Calu3 (cell line): ENCODE measurements around the gene PODXL2. TPM values are rescaled to one million over a fixed set of nuclear protein-coding genes. Genes with fewer than 3 reads are reported as not detected.

ENCODE experiments used
- BruUV-seq: library from RNA; stranded (reverse); fragments of 400-500 nt; replicated peaks from 2 replicates; lab custom pipeline; 2021; lab: Mats Ljungman, UMichigan
- CTCF ChIA-PET: fragments of 300-600 bp; sonication (Branson Sonifier 250); formaldehyde crosslinking; loops from one replicate; lab custom pipeline; 2022; ENCODE audit warnings: antibody characterized with exemption; lab: Charles Lee
- DNase-seq: peaks from one replicate; pipeline ENCODE4 v3.0.0; 2022
- H3K27ac Mint-ChIP-seq: one replicate; pipeline ENCODE4 v1.8.0; 2022; ENCODE audit warnings: mixed read lengths; ENCODE audit not compliant: unreplicated experiment
- H3K27me3 Mint-ChIP-seq: one replicate; pipeline ENCODE4 v1.8.0; 2022; ENCODE audit warnings: mixed read lengths; ENCODE audit not compliant: unreplicated experiment
- H3K36me3 Mint-ChIP-seq: one replicate; pipeline ENCODE4 v1.8.0; 2022; ENCODE audit warnings: mild to moderate bottlenecking, moderate library complexity, mixed read lengths; ENCODE audit not compliant: insufficient read depth, unreplicated experiment
- H3K4me1 Mint-ChIP-seq: one replicate; pipeline ENCODE4 v1.8.0; 2022; ENCODE audit warnings: mild to moderate bottlenecking, low read depth, mixed read lengths; ENCODE audit not compliant: unreplicated experiment
- H3K4me3 Mint-ChIP-seq: one replicate; pipeline ENCODE4 v1.8.0; 2022; ENCODE audit warnings: mild to moderate bottlenecking, low read depth, moderate library complexity, mixed read lengths; ENCODE audit not compliant: unreplicated experiment
- H3K9me3 Mint-ChIP-seq: one replicate; pipeline ENCODE4 v1.8.0; 2022; ENCODE audit warnings: low read depth, mixed read lengths; ENCODE audit not compliant: unreplicated experiment
- CTCF ChIP-seq: fragments of 200-600 bp; IDR thresholded peaks from one replicate; pipeline ENCODE4 v1.8.0; 2022; ENCODE audit warnings: antibody characterized with exemption; ENCODE audit not compliant: unreplicated experiment
- intact Hi-C: fragments of 100-400 bp; cut with micrococcal nuclease; formaldehyde crosslinking; loops from one replicate; pipeline ENCODE4 v1.10.0; 2022; ENCODE audit not compliant: unreplicated experiment
- total RNA-seq: library from RNA; stranded (reverse); gene quantifications from 2 replicates; pipeline ENCODE4 v1.2.3, GENCODE V29; 2022

The PODXL2 gene
- total RNA-seq, 1 experiment from 2014 or later, result 36.1 TPM

- no peak for TF ChIP-seq CTCF
- CTCF ChIA-PET, result interaction anchor here (1.2 to 1.4 kb wide), 2 partner anchors 28 to 292 kb away, joined by 3 read pairs; no protein-coding TSS in a partner anchor
- H3K27me3 Mint-ChIP-seq, result no peaks in the 10 kb centered on the region
- no peaks in the 10 kb centered on the region for H3K36me3 Mint-ChIP-seq
- no peak for DNase-seq
- no peaks in the 10 kb centered on the region for H3K4me1 Mint-ChIP-seq
- BruUV-seq, result no TSS peak
- no peak overlapping the region for H3K4me3 Mint-ChIP-seq
- H3K27ac Mint-ChIP-seq, result no peak overlapping the region
- intact Hi-C loops, result no loop called here
- H3K9me3 Mint-ChIP-seq, result no peaks in the 10 kb centered on the region
Measured at GRCh38 chr3:127655641-127656040, 26.7 kb downstream of the PODXL2 start.

GRCh38 chr3:127656906-127657305 lies 27.9 kb downstream of the PODXL2 start:
- Mint-ChIP-seq H3K36me3 (no peaks in the 10 kb centered on the region), H3K27ac (no peak overlapping the region), H3K9me3 (no peaks in the 10 kb centered on the region), H3K27me3 (no peaks in the 10 kb centered on the region), H3K4me3 (no peak overlapping the region), H3K4me1 (no peaks in the 10 kb centered on the region)
- CTCF ChIA-PET, result interaction anchor here (0.6 to 1.2 kb wide), 4 partner anchors 36 to 423 kb away, joined by 3 to 4 read pairs (median 3); no protein-coding TSS in a partner anchor
- no peak for DNase-seq
- no TSS peak for BruUV-seq
- intact Hi-C loops, result no loop called here
- TF ChIP-seq CTCF, result no peak

GRCh38 chr3:127658234-127658633 lies 29.2 kb downstream of the PODXL2 start:
- Mint-ChIP-seq H3K27ac (no peak overlapping the region), H3K4me1 (no peaks in the 10 kb centered on the region)

GRCh38 chr3:127660621-127661251 lies 31.8 kb downstream of the PODXL2 start:
- Mint-ChIP-seq H3K36me3 (no peaks in the 10 kb centered on the region), H3K4me3 (no peak overlapping the region), H3K4me1 (no peaks in the 10 kb centered on the region), H3K9me3 (no peaks in the 10 kb centered on the region), H3K27me3 (no peaks in the 10 kb centered on the region), H3K27ac (no peak overlapping the region)
- CTCF ChIA-PET, result interaction anchor here (1.6 kb wide), 1 partner anchor 11 kb away, joined by 3 read pairs; no protein-coding TSS in a partner anchor
- BruUV-seq, result no TSS peak
- no peak for TF ChIP-seq CTCF
- no peak for DNase-seq
- intact Hi-C loops, result no loop called here

More at GRCh38 chr3:127658234-127658633, 29.2 kb downstream of the PODXL2 start:
- CTCF ChIA-PET, result interaction anchor here (0.7 kb wide), 4 partner anchors 168 to 324 kb away, joined by 3 to 7 read pairs (median 5); no protein-coding TSS in a partner anchor
- no peak for TF ChIP-seq CTCF
- no TSS peak for BruUV-seq
- no peak for DNase-seq
- Mint-ChIP-seq H3K27me3 (no peaks in the 10 kb centered on the region), H3K4me3 (no peak overlapping the region), H3K36me3 (no peaks in the 10 kb centered on the region), H3K9me3 (no peaks in the 10 kb centered on the region)
- intact Hi-C loops, result no loop called here
